GM12892 (cell line): Measurements from ENCODE around the gene TNS4.

Source experiments
- POLR2A ChIP-seq: IDR thresholded peaks from 2 replicates; pipeline ENCODE4 v1.6.1; 2011; ENCODE audit warnings: low read depth, low read length, control low read depth
- POLR2AphosphoS5 ChIP-seq: IDR thresholded peaks from 2 replicates; pipeline ENCODE4 v1.6.1; 2011; ENCODE audit warnings: low read depth, low read length, control low read depth
- TAF1 ChIP-seq: IDR thresholded peaks from 2 replicates; pipeline ENCODE4 v1.6.1; 2011; ENCODE audit warnings: low read depth, mild to moderate bottlenecking, control low read depth, low read length, borderline replicate concordance

GRCh38 chr17:40532520-40533253 lies 31.3 kb upstream of the TNS4 start:
- TF ChIP-seq POLR2AphosphoS5: no peak
- TF ChIP-seq POLR2A: no peak
- no peak for TF ChIP-seq TAF1
